ENCODE results near the gene GDF7. TPM values are rescaled to one million over a fixed set of nuclear protein-coding genes. Genes with fewer than 3 reads are reported as not detected.

The GDF7 gene
- total RNA-seq, 1 experiment from 2014 or later: 0.04 TPM

GRCh38 chr2:20625491-20626391, 41.2 kb upstream of the GDF7 start:
- Histone ChIP-seq H2BK15ac (ENCODE audit: low read depth, low read length) (no peak overlapping the region), H3K18ac (ENCODE audit: insufficient read length, low read depth, low read length) (no peak overlapping the region), H3K23me2 (ENCODE audit: insufficient read length, low read depth, low read length, poor library complexity, severe bottlenecking) (no peaks in the 10 kb centered on the region), H2BK20ac (ENCODE audit: low read depth, low read length, poor library complexity, severe bottlenecking) (no peak overlapping the region), H3K79me2 (ENCODE audit: insufficient read depth, low read length) (no peaks in the 10 kb centered on the region), H3K27me3 (ENCODE audit: insufficient read depth, low read length) (no peaks in the 10 kb centered on the region), H4K91ac (ENCODE audit: insufficient read length, low read depth, low read length) (no peak overlapping the region), H2BK12ac (ENCODE audit: insufficient read length, low read depth, low read length) (no peak overlapping the region), H4K5ac (ENCODE audit: insufficient read length, low read depth, low read length) (no peak overlapping the region), H3K4me1 (ENCODE audit: insufficient read depth, low read length) (no peaks in the 10 kb centered on the region), H4K8ac (replicated peaks; ENCODE audit: insufficient read length, low read depth, low read length) (no peak overlapping the region), H3K14ac (ENCODE audit: insufficient read depth, low read length) (no peak overlapping the region), H3K56ac (ENCODE audit: insufficient read length, low read depth, low read length) (no peak overlapping the region), H3K23ac (ENCODE audit: insufficient read length, low read depth, low read length) (no peak overlapping the region), H2AK5ac (ENCODE audit: insufficient read length, low read length) (no peak overlapping the region), H3K27ac (ENCODE audit: insufficient read length, low read depth, low read length) (no peak overlapping the region), H3K9me3 (ENCODE audit: control insufficient read depth, low read depth, low read length) (no peaks in the 10 kb centered on the region), H3T11ph (ENCODE audit: low read length) (no peak overlapping the region), H4K20me1 (ENCODE audit: control insufficient read depth, insufficient read depth, insufficient read length) (no peaks in the 10 kb centered on the region), H3K79me1 (ENCODE audit: insufficient read depth, low read depth, low read length, poor library complexity, severe bottlenecking) (no peaks in the 10 kb centered on the region), H3K4ac (ENCODE audit: low read depth, low read length) (no peak overlapping the region), H2AFZ (ENCODE audit: low read length) (no peak overlapping the region), H2BK120ac (ENCODE audit: low read depth, low read length, poor library complexity, severe bottlenecking) (no peak overlapping the region), H3K4me2 (ENCODE audit: insufficient read depth, insufficient read length, low read length) (no peak overlapping the region), H3K9ac (ENCODE audit: extremely low read depth, insufficient read length, low read length) (no peak overlapping the region), H2BK5ac (ENCODE audit: insufficient read length, low read length) (no peak overlapping the region)
- Mint-ChIP-seq H3K27ac (no peak overlapping the region), H3K36me3 (ENCODE audit: insufficient read depth in 1 of 3, low read depth in 3 of 3) (peaks cover 0 to 2% (median 1%) of the 10 kb centered on the region in 3 experiments; a peak in 3 of 7 replicates), H3K4me3 (no peak overlapping the region), H3K27me3 (ENCODE audit: low read depth) (no peaks in the 10 kb centered on the region; the same call in 1 of the 2 replicates), H3K9me3 (no peaks in the 10 kb centered on the region), H3K4me1 (peaks cover 9 to 16% of the 10 kb centered on the region in 2 experiments)
- DNase-seq: no peak
- TF ChIP-seq, protein P1, sequence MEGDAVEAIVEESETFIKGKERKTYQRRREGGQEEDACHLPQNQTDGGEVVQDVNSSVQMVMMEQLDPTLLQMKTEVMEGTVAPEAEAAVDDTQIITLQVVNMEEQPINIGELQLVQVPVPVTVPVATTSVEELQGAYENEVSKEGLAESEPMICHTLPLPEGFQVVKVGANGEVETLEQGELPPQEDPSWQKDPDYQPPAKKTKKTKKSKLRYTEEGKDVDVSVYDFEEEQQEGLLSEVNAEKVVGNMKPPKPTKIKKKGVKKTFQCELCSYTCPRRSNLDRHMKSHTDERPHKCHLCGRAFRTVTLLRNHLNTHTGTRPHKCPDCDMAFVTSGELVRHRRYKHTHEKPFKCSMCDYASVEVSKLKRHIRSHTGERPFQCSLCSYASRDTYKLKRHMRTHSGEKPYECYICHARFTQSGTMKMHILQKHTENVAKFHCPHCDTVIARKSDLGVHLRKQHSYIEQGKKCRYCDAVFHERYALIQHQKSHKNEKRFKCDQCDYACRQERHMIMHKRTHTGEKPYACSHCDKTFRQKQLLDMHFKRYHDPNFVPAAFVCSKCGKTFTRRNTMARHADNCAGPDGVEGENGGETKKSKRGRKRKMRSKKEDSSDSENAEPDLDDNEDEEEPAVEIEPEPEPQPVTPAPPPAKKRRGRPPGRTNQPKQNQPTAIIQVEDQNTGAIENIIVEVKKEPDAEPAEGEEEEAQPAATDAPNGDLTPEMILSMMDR (conservative IDR thresholded peaks at IDR 0.05): no peak
- WGBS (ENCODE audit: extremely low coverage, insufficient read length, low lambda C conversion rate): no CpG with 5 or more reads among the region's 19 CpGs

All from H9 (cell line).